ENCODE results near the gene SYTL5. TPM values are rescaled to one million over a fixed set of nuclear protein-coding genes. Genes with fewer than 3 reads are reported as not detected.

The SYTL5 gene
- total RNA-seq = under 1 TPM in 1 of 7 donors, not detected in 6; 0.15 TPM
- not detected for polyA plus RNA-seq
- long read RNA-seq, donor 1 = 0 reads
- long read RNA-seq, donor 2 = 0 reads

DNA sequence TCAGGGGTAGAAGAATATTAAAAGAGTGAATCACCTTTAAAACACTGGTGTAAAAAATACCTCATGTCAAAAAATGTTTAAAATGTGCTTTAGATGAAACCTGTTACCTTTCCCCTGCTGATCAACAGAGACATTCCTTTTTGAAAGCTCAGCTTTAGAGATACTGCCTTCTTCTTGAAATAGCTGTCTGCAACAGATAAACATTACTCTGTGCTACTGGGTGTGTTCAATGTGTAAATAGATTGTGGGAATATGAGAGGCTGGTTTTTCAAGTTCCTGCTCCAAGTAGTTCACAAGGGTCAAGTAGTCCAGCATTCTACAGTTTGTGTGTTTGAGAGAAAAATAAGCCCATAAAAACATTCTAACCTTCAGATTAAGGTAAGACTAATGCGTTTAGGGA is at the start of gene SYTL5:
Gene SYTL5, plus strand, starts transcription at position 263 of the 400 bp plus-strand sequence. CDS start 27,337 bp downstream, outside the sequence.
- intact Hi-C loops (cut with DNase I; ENCODE audit: low total_unique reads) = no loop called here
- H3K27me3 ChIP-seq (replicated peaks in 1 of 7) = no peaks in the 10 kb centered on the region
- H3K9me3 ChIP-seq = peaks cover 0 to 13% (median 0%) of the 10 kb centered on the region in 8 donors
- H3K36me3 ChIP-seq = no peaks in the 10 kb centered on the region
- DNase-seq = no peak
- whole genome bisulfite sequencing, 5 donors = 53 to 77% (median 74%) methylated on average over 1 of the region's 1 CpG
- H3K4me3 ChIP-seq = no peak within 1 kb of the TSS
- H3K27ac ChIP-seq = no peak within 1 kb of the TSS
- TF ChIP-seq POLR2A (IDR thresholded peaks at IDR 0.05) (no peak), POLR2AphosphoS5 (IDR thresholded peaks at IDR 0.05) (no peak)
- TF ChIP-seq, protein P1, sequence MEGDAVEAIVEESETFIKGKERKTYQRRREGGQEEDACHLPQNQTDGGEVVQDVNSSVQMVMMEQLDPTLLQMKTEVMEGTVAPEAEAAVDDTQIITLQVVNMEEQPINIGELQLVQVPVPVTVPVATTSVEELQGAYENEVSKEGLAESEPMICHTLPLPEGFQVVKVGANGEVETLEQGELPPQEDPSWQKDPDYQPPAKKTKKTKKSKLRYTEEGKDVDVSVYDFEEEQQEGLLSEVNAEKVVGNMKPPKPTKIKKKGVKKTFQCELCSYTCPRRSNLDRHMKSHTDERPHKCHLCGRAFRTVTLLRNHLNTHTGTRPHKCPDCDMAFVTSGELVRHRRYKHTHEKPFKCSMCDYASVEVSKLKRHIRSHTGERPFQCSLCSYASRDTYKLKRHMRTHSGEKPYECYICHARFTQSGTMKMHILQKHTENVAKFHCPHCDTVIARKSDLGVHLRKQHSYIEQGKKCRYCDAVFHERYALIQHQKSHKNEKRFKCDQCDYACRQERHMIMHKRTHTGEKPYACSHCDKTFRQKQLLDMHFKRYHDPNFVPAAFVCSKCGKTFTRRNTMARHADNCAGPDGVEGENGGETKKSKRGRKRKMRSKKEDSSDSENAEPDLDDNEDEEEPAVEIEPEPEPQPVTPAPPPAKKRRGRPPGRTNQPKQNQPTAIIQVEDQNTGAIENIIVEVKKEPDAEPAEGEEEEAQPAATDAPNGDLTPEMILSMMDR (IDR thresholded peaks at IDR 0.05 in 8 of 11, conservative IDR thresholded peaks at IDR 0.05 in 3 of 11) = no peak
- no peaks in the 10 kb centered on the region for H3K4me1 ChIP-seq

DNA sequence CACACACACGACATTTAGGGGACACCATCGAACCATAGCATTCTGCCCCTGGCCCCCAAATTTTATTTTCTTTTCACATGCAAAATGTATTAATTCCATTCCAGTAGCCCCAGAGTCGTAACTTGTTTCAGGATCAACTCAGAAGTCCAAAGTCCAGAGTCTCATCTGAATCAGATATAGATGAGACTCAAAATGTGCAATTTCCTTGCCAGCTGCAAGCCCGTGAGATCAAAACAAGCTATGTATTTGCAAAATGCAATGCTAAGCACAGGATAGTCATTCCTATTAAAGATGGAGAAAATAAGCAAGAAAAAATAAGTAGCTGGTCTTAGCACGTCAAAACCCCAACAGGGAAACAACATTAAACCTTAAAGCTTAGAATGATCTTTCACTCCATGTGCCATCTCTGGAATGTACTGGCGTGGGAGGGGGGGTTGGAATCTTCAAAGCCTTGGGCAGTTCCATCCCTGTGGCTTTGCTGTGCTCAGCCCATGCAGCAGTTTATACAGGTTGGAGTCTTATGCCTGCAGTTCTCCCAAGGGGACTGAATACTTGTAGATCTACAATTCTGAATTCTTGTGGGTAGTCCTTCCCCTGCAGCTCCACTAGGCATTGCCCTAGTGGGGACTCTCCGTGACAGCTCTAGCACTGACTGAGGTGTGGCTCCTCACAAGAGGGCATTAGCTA is 47.7 kb upstream of the SYTL5 start:
- Histone ChIP-seq H3K4me3 (no peak overlapping the region), H3K27ac (no peak overlapping the region), H3K36me3 (no peaks in the 10 kb centered on the region), H3K27me3 (replicated peaks in 1 of 7) (no peaks in the 10 kb centered on the region), H3K4me1 (no peaks in the 10 kb centered on the region), H3K9me3 (peaks cover 0 to 7% (median 0%) of the 10 kb centered on the region in 8 donors)
- DNase-seq = no peak
- intact Hi-C loops (cut with DNase I; ENCODE audit: low total_unique reads) = no loop called here
- WGBS, 5 donors = 51 to 86% (median 79%) methylated on average over 6 to 7 of the region's 7 CpGs
- TF ChIP-seq POLR2A (IDR thresholded peaks at IDR 0.05) = no peak
- no peak for TF ChIP-seq POLR2AphosphoS5 (IDR thresholded peaks at IDR 0.05)
- TF ChIP-seq, protein P1 (IDR thresholded peaks at IDR 0.05 in 8 of 11, conservative IDR thresholded peaks at IDR 0.05 in 3 of 11) = no peak

DNA sequence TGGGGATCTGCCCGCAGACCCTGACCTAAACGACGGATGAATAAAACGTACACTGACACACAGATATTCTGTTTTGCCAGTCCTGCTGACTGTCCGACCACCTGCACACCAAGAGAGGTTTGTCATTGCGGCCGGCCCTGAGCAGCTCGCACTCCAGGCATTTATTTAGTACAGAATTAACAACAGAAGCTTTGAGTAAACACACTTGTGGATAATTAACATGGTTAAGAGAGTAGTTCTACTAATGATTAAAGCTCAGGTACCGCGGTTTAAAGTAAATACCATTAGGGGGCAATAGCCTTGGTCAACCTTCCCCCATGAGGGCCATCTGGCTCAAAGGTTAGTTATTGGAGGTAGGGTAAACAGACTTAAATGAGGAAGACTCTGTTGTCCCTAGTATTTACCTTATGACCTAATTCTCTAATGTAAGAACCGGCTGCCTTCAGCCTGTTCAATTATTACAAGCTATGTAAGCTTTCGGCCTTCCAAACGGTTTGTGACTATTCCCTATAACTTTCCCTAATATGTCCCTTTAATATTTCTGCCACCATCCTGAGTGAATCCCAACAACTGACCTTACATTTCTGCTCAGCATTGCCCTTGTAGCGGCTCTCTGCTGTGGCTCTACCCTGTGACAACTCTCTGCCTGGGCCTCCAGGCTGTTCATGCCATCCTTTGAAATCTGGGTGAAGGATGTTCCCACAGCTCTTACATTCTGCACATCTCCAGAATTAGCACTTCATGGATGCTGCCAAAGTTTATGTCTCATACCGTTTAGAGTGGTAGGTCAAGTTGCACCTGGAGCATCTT is 46.9 kb upstream of the SYTL5 start:
- peaks cover 0 to 7% (median 0%) of the 10 kb centered on the region in 8 donors for H3K9me3 ChIP-seq
- no peaks in the 10 kb centered on the region for H3K27me3 ChIP-seq (replicated peaks in 1 of 7)
- intact Hi-C loops (cut with DNase I; ENCODE audit: low total_unique reads) = no loop called here
- no peaks in the 10 kb centered on the region for H3K4me1 ChIP-seq
- no peaks in the 10 kb centered on the region for H3K36me3 ChIP-seq
- no peak for DNase-seq
- H3K4me3 ChIP-seq = no peak overlapping the region
- H3K27ac ChIP-seq = no peak overlapping the region
- no peak for TF ChIP-seq POLR2AphosphoS5 (IDR thresholded peaks at IDR 0.05)
- TF ChIP-seq, protein P1 (IDR thresholded peaks at IDR 0.05 in 8 of 11, conservative IDR thresholded peaks at IDR 0.05 in 3 of 11) = no peak
- TF ChIP-seq POLR2A (IDR thresholded peaks at IDR 0.05) = no peak
- 84 to 91% (median 88%) methylated on average over 12 to 15 of the region's 15 CpGs for WGBS, 5 donors

DNA sequence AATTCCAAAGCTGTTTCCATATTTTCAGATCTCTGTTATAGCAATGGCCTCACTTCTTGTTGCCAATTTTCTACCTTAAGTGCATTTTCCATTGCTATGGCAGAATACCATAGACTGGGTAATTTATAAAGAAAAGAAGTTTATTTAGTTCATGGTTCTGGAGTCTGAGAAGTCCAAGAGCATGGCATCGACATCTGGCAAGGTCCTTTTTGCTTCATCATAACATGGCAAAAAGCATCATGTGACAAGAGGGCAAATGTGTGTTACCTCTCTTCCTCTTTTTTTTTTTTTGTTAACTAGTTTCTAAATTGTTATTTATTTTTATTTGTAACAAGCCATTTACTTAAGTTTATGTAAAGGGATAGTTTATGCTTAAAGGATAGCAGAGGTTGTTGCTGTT is 45.2 kb upstream of the SYTL5 start:
- intact Hi-C loops (cut with DNase I; ENCODE audit: low total_unique reads) = no loop called here
- Histone ChIP-seq H3K36me3 (no peaks in the 10 kb centered on the region), H3K4me1 (no peaks in the 10 kb centered on the region), H3K4me3 (no peak overlapping the region), H3K27ac (no peak overlapping the region), H3K27me3 (replicated peaks in 1 of 7) (no peaks in the 10 kb centered on the region), H3K9me3 (peaks cover 0 to 7% (median 0%) of the 10 kb centered on the region in 8 donors)
- TF ChIP-seq, protein P1 (IDR thresholded peaks at IDR 0.05 in 8 of 11, conservative IDR thresholded peaks at IDR 0.05 in 3 of 11) = no peak
- TF ChIP-seq POLR2AphosphoS5 (IDR thresholded peaks at IDR 0.05) (no peak), POLR2A (IDR thresholded peaks at IDR 0.05) (no peak)
- no peak for DNase-seq
- WGBS, 5 donors = 85 to 96% (median 89%) methylated on average over 1 of the region's 1 CpG
